ENCODE results near the gene CDH13.

The CDH13 gene

GRCh38 chr16:83549316-83550182 is 922.8 kb downstream of the CDH13 start:
- Histone ChIP-seq H4K20me1 (ENCODE audit: control insufficient read depth, insufficient read depth, low read depth, low read length) (no peaks in the 10 kb centered on the region), H3K79me2 (ENCODE audit: control insufficient read depth, low read length) (no peaks in the 10 kb centered on the region), H3K9me3 (ENCODE audit: control insufficient read depth, insufficient read depth, low read length) (no peaks in the 10 kb centered on the region), H3K27ac (ENCODE audit: low read depth, low read length) (no peak overlapping the region), H3K4me1 (ENCODE audit: control insufficient read depth, low read length) (no peaks in the 10 kb centered on the region), H3K4me3 (ENCODE audit: low read length) (no peak overlapping the region), H3K9me2 (replicated peaks; ENCODE audit: control insufficient read depth, low read length) (no peaks in the 10 kb centered on the region), H3K4me2 (ENCODE audit: low read length) (no peak overlapping the region), H3F3A (ENCODE audit: control insufficient read depth, insufficient read depth) (no peaks in the 10 kb centered on the region), H3K36me3 (ENCODE audit: control insufficient read depth, low read length) (no peaks in the 10 kb centered on the region), H3K27me3 (ENCODE audit: control insufficient read depth, low read length) (no peaks in the 10 kb centered on the region)
- TF ChIP-seq EZH2phosphoT487 (IDR thresholded peaks at IDR 0.05; ENCODE audit: borderline replicate concordance, low read length) = no peak
- TF ChIP-seq, protein P1, sequence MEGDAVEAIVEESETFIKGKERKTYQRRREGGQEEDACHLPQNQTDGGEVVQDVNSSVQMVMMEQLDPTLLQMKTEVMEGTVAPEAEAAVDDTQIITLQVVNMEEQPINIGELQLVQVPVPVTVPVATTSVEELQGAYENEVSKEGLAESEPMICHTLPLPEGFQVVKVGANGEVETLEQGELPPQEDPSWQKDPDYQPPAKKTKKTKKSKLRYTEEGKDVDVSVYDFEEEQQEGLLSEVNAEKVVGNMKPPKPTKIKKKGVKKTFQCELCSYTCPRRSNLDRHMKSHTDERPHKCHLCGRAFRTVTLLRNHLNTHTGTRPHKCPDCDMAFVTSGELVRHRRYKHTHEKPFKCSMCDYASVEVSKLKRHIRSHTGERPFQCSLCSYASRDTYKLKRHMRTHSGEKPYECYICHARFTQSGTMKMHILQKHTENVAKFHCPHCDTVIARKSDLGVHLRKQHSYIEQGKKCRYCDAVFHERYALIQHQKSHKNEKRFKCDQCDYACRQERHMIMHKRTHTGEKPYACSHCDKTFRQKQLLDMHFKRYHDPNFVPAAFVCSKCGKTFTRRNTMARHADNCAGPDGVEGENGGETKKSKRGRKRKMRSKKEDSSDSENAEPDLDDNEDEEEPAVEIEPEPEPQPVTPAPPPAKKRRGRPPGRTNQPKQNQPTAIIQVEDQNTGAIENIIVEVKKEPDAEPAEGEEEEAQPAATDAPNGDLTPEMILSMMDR (IDR thresholded peaks at IDR 0.05; ENCODE audit: low read depth, low read length, poor library complexity, severe bottlenecking) = no peak

- Histone ChIP-seq H3K36me3 (ENCODE audit: control insufficient read depth, low read length) (no peaks in the 10 kb centered on the region), H3K79me2 (ENCODE audit: control insufficient read depth, low read length) (no peaks in the 10 kb centered on the region), H3K9me3 (ENCODE audit: control insufficient read depth, insufficient read depth, low read length) (no peaks in the 10 kb centered on the region), H3K4me2 (ENCODE audit: low read length) (no peak overlapping the region), H3K9me2 (replicated peaks; ENCODE audit: control insufficient read depth, low read length) (no peaks in the 10 kb centered on the region), H3K4me1 (ENCODE audit: control insufficient read depth, low read length) (no peaks in the 10 kb centered on the region), H4K20me1 (ENCODE audit: control insufficient read depth, insufficient read depth, low read depth, low read length) (no peaks in the 10 kb centered on the region), H3K4me3 (ENCODE audit: low read length) (no peak overlapping the region), H3F3A (ENCODE audit: control insufficient read depth, insufficient read depth) (no peaks in the 10 kb centered on the region), H3K27me3 (ENCODE audit: control insufficient read depth, low read length) (no peaks in the 10 kb centered on the region), H3K27ac (ENCODE audit: low read depth, low read length) (no peak overlapping the region)
- TF ChIP-seq, protein P1 (IDR thresholded peaks at IDR 0.05; ENCODE audit: low read depth, low read length, poor library complexity, severe bottlenecking) = no peak
- no peak for TF ChIP-seq EZH2phosphoT487 (IDR thresholded peaks at IDR 0.05; ENCODE audit: borderline replicate concordance, low read length)
Measured at GRCh38 chr16:83550183-83550569, 923.4 kb downstream of the CDH13 start.

- no peaks in the 10 kb centered on the region for H3K79me2 ChIP-seq (ENCODE audit: control insufficient read depth, low read length)
- H3K4me3 ChIP-seq (ENCODE audit: low read length) = no peak overlapping the region
- no peaks in the 10 kb centered on the region for H3K27me3 ChIP-seq (ENCODE audit: control insufficient read depth, low read length)
- TF ChIP-seq, protein P1 (IDR thresholded peaks at IDR 0.05; ENCODE audit: low read depth, low read length, poor library complexity, severe bottlenecking) = no peak
- no peak for TF ChIP-seq EZH2phosphoT487 (IDR thresholded peaks at IDR 0.05; ENCODE audit: borderline replicate concordance, low read length)
- H3K36me3 ChIP-seq (ENCODE audit: control insufficient read depth, low read length) = no peaks in the 10 kb centered on the region
- no peaks in the 10 kb centered on the region for H3K9me3 ChIP-seq (ENCODE audit: control insufficient read depth, insufficient read depth, low read length)
- H3K4me1 ChIP-seq (ENCODE audit: control insufficient read depth, low read length) = no peaks in the 10 kb centered on the region
- H3K27ac ChIP-seq (ENCODE audit: low read depth, low read length) = no peak overlapping the region
- no peaks in the 10 kb centered on the region for H4K20me1 ChIP-seq (ENCODE audit: control insufficient read depth, insufficient read depth, low read depth, low read length)
- no peaks in the 10 kb centered on the region for H3F3A ChIP-seq (ENCODE audit: control insufficient read depth, insufficient read depth)
- H3K9me2 ChIP-seq (replicated peaks; ENCODE audit: control insufficient read depth, low read length) = no peaks in the 10 kb centered on the region
- H3K4me2 ChIP-seq (ENCODE audit: low read length) = no peak overlapping the region
Measured at GRCh38 chr16:83552228-83552627, 925.5 kb downstream of the CDH13 start.

Measured in DOHH2 (cell line).